ENCODE data around the gene SDK1.

The SDK1 gene

DNA sequence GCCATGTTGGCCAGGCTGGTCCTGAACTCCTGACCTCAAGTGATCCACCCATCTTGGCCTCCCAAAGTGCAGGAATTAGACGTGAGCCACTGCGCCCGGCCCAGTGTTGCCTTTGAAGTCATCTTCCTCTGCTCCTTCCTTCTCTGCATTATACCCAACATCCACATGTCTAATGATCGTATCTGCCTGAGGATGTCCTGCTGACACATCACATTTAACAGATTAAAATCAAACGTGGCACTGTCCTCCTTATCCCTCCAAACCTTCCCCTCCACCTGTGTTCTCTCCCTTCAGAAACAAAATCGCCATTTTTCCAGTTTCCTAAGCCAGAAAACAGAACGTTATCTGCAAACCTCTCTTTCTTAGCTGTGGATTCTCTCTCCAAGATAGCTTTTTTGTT is 8.4 kb upstream of the SDK1 start:
- DNase-seq = no peak

DNA sequence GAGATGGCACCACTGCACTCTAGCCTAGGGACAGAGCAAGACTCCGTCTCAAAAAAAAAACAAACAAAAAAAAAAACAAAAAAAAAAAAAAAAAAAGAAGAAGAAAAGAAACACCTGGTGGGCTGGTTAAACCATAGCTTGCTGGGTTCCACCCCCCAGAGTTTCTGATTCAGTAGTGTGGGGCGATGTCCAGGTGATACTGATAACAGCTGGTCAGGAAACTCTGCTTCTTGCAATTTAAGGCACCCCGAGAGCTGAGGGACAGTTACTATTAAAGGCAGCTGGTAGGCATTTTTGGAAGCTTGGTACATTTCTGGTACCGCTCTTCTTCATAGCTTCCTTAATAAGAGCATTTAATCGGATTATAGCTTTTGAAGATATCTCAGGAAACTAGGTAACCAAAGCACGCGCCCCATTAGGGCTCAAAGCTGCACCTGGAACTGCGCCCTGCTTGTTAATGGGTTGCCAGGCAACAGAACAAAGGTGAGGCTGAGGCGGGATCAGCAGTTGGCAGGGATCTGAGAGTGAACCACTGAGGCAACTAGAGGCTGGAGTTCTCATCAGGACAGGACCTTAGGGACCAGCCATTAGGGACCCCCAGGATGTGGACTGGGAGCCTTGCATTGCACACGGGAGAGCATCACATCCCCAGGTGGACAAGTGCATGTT is 6.5 kb upstream of the SDK1 start:
- no peak for DNase-seq

DNA sequence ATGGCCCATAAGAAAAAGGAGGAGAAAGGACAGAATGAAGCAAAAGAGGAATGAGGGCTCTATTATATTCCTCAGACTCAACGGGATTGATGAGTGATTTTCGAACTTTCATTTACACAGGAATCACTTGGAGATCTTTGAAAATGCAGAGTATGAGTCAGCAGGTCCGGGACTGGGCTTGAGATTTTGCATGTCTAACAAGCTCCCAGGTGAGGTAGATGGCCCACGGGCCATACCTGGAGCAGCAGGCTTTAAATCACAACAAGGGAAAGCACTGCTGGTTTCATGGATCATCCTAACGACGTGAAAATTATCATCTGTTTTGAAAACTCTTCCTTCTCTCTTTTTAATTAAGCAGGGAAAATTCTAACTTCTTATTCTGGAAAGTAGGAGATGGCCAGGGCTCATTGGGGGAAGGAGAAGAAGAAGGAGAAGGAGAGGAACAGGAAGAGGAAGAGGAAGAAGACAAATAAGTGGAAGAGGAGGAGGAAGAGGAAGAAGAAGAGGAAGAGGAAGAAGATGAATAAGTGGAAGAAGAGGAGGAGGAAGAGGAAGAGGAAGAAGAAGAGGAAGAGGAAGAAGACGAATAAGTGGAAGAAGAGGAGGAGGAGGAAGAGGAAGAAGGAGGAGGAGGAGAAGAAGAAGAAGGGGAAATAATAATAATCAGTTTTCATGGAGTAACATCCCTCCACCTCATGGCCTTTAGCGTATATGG is 3.8 kb upstream of the SDK1 start:
- no peak for DNase-seq

DNA sequence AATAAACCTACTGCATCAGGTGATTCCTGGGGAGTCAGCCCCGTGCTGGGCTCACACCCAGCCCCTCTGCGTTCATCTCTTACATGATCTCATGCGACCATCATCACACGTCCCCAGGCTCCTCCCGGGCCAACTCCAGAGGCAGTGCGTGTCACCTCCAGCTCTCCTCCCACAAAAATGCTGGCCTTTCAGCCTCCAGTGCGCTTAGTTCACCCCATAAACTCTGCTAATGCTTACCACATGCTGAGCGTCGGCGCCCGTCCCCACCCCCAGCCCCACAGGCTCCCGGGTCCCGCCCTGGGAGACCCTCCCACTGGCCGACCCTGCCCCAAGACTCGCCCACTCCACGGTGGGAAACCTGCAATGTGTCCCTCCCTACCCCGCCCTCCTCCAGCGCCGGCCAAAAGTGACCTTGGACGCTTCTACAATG is 816 bp upstream of the SDK1 start:
- peak; percentile 59 for DNase-seq

DNA sequence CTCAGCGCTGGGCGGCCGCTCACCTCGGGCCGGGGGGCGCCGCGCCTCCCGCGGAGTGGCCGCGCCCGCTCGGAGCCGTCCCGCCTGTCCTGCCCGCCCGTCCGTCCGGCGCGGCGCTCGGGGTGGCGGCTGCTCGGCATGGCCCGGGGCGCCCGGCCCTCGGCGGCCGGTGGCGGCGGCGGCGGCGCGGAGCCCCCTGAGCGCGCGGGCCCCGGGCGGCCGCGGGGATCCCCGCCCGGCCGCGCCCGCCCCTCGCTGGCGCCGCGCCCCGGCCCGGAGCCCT is 338 bp downstream of the SDK1 start:
- DNase-seq = no peak

DNA sequence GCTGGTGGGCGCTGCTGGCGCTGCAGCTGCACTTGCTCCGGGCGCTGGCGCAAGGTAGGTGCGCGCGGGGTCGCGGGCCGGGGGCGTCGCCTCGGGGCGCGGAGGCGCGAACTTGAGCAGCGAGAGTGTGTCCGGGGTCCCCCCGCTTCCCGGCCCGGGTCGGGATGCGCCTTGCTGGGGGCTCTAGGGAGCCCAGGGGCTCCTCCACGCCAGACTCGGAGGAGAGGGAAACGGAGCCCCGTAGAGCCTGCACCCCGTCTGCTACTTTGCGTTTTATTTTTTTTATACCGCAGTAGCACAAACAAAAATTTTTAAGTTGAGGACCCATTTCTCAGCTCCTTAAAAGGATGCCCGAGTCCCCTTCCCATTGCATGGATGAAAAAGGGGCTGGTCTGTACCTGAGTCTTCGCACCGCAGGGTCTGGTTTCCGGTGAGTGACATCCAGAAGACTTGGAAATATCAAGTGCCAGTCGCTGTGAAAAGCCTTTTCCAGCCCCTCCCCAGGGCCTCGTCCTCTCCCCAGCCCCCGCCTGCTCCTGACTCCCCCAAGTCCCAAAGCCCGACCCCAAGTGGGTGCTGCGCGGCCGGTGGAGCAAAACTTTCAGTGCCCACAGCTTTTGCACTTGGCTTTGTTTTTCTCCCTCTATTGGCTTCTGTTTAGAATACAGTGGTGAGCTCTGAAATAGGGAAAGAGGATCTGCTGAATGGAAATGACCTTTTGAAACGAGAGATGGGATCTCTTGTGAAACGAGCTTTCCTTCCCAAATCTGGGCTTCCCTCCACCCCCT is 973 bp downstream of the SDK1 start:
- peak; percentile 17 for DNase-seq

DNA sequence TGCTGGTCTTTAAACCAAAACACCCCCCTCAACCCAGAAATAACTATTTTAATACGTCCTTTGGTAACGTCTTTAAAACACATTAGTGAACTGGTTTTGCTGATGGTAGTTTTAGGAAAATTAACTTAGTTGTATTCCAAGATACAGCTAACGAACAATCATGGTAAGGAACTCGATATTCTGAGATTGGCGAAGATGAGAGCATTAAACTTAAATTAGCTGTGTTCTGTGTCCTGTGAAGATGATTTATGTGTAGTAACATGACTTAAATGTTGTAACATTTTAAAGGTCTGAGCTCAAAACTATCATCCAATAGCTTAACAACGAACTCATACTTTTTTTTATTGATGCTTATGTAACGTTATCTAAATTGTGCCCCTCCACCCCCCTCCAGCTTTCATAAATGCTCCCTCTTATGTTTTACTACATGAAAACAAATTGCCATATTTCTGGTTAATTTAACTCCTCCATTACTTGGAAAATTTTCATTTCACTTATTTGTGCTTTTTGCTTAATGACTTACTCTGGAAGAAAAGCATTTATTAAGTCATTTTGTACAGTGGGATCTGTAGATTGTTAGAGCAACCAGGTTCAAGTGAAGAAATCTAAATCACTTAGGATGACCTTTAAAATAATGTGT is 1.7 kb downstream of the SDK1 start:
- no peak for DNase-seq

DNA sequence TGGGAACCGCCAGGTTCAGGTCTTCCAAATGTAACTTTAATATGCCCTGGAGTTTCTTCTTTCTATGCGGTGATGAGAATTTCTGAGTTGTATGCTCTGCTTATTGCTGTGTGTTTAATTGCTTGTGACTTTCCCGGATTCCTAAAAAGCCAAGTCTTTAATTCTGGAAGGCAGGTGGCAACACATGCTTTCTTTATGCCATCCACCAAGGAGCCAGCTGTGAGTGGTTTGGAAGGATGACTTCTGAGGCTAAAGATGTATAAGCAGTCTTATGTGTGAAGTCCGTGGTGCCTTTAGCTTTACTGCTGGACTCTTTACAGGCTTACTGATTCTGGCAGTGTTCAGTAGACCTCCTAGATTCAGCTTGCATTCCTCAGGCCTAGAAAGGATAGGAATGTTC is 3.1 kb downstream of the SDK1 start:
- no peak for DNase-seq

DNA sequence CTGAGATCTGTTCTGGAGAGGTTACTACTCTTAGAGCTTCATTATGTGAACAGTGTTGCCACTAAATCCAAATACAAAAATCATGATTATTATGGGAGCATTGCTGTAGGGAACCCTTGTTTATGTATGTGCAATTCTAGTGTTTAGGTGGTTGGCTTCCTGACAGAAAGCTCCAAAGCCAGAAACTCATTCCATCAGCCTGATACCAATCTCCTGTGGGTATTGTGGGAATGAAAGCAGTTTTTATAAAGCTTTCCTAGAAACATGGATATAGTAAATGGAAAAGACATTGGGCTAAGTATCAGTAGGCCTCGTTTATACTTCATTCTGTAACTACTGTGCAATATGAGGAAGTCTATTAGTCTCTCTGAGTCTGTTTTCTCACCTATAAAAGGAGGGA is 6.4 kb downstream of the SDK1 start:
- no peak for DNase-seq

DNA sequence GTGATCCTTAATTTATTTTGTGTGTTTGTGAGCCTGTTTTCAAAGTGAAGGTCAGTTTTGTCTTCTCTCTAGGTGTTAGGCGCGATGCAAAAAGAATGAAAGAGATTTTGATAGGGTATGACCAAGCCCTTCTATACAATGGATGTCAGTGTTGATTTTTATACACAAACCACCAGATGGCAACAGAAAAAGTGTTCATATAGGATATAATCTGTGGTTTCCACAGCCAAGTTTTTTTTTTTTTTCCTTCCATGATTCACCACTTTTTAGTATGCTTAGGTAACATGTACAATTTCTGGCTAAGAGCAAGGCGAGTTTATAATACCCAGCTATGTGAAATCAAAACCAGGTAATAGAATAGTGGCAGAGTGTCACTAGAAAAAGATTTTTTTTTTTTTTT is 8.1 kb downstream of the SDK1 start:
- no peak for DNase-seq

DNA sequence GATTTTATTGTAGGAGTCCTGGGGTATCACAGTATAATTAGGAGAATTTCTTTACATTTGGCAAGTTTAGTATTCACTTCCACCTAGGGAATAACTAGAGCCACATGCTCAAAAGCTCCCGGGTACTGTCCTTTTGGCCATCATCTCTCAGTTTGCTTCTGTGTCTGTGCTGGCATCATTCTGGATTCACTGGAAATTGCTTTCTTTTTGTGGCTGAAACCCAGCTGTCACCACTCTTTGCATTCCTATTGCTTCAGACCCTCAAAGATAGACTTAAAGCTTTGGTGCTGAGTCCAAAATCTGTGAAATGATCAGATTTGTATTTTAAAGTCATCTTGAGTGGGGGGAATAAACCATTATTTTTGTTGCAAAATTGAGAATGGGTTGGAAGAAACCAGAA is 8.9 kb downstream of the SDK1 start:
- no peak for DNase-seq

DNA sequence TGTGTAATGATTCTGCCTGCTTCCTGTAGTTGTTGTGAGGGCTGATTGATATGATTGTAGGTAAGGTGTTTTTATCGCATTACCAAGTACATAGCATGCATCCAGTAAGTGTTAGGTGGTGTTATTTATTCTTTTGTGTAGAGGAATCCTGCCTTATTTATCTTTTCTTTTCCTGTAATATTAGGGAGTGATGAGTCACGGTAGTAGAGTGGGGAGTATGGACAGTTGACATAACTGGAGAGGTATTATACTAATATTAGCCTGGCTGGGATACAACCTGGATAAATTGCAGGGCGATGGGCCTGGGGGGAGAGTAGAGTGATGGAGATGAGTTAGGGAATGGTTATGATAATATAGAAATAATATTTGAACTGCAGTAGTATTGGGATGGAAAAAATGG is 9.8 kb downstream of the SDK1 start:
- no peak for DNase-seq

DNA sequence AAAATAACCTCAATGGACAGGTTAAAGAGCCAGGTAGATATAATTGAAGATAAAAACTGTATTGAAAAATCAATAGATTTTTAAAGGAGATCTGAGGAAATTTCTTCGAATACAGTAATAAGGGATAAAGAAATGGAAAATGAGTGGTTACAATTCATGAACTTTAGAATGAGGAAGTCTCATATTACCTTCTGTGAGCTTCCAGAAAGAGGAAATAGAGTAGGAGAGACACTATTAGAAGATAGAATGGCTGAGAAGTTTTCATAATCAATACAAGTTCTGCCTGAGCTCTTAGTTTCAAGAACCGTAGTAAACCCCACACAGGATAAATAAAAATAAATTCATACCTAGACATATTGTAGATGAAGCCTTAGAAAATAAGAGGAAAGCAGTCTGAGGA is 11.5 kb downstream of the SDK1 start:
- no peak for DNase-seq

DNA sequence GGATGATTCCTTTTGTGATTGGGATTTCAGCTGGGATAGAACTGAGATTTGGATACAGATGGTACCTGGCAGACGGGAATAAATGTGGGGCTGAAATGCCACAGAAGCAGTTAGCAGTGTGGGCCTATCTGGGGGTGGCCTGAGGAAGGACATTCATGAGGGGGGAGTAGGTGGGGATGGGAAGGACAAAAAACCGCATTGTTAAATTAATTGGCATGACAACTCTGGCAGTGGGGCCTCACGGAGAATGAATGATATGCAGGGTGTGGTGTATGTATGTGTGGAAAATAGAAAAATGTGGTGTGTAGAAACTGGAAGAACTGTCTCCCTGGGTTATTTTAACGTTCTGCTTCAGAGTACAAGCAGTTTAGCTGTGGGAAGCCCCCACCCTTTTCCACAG is 17.8 kb downstream of the SDK1 start:
- no peak for DNase-seq

DNA sequence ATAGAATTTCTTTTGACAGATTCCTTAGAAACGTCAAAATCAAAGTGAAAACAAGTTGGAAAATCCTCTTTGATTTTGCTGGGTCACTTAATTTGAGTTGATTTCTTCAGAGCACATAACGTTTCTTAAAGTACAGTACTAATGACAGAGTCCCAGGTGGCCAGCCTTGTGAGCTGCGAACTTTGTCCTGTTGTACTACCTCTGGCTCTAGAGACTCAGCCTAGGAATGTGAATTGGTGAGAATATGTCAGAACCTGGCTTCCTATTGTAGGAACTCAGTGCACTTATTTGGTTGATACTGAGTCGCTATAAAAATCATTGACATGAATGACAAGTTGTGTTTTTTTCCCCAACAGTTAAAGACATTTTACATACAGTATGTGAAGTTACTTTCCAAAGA is 20.2 kb downstream of the SDK1 start:
- no peak for DNase-seq

DNA sequence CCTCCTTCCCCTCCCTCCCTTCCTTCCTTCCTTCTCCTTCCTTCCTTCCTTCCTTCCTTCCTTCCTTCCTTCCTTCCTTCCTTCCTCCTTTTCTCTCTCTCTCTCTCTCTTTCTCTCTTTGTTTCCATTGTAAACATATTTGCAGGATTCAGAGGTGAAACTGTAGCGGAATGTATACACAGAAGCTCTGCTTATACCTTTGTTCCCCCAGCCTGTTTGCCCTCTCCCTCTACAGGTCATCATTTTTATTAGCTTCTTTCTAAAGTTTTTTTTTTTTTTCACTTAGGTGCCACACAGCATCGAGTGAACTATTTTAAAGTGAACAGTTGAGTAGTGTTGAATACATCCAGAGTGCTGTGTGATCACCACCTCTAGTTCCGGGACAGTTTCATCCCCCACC is 20.7 kb downstream of the SDK1 start:
- DNase-seq = no peak

DNA sequence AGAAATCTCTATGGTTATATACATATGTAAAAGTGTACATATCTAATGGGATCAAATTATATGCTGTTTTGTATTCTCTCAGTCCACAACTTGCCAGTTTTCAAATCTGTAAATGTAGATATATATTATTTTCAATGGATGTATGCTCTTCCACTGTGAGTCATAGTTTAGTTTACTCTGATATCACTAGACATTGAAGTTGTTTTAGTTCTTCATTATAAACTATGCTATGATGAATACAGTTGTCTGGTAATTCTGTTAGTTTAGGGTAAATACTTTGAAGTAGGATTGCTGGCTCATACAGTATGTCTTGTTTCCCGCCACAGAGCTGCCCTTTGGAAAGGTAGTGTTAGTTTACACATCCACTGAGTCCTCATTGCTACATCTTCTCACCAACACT is 25.2 kb downstream of the SDK1 start:
- no peak for DNase-seq

DNA sequence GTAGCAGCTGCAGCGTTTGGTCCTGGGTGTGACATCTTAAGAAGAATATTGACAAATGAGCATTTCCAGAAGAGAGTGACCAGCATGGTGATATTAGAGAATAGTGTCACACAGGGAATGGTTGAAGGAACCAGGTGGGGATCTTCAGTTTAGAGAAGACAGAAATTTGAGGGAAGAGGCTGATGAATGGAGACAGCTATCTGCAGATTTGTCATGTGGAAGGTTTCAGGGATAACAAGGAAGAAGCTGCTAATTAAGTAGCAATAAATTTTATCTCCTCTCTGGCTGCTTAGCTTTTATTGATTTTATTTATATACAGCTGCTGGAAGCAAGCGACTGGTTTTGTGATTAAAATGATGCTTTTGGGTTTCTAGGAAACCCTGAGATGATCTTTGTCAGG is 26.0 kb downstream of the SDK1 start:
- DNase-seq = no peak

DNA sequence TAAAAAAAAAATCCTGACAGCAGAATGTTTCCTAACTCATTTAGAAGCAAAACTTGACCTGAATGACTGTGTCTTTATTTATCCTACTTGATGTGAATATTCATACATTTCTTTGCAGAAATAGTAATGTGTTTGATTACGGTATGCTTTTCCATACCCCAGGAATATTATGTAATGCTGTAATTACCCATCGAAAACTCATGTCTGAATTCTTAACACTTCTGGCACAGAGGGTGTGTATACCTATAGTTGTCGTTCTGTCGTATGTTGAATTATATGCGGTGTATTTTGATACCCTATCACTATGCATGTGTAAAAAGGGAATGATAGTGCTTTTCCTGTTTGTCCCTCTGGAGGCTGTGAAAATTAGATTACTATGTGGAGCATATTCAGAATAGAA is 26.6 kb downstream of the SDK1 start:
- DNase-seq = no peak

DNA sequence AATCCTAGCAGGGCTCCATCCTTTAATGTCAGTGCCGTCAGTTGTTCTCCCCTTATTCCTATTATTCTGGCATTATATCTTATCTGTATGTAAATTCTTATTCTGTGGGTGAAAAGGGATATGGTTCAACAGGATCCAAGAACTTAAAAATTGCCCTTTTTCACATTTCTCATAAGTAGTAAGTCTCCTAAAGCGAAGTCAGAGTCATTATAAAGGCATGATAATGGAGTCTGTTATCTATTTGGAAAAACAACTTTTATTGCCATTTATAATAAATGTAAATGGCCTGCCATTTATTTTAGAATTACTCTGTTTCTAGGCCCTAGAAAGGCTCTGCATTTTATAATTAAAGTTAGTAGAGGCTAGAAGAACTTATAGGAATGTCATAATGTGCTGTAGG is 31.3 kb downstream of the SDK1 start:
- DNase-seq = no peak

DNA sequence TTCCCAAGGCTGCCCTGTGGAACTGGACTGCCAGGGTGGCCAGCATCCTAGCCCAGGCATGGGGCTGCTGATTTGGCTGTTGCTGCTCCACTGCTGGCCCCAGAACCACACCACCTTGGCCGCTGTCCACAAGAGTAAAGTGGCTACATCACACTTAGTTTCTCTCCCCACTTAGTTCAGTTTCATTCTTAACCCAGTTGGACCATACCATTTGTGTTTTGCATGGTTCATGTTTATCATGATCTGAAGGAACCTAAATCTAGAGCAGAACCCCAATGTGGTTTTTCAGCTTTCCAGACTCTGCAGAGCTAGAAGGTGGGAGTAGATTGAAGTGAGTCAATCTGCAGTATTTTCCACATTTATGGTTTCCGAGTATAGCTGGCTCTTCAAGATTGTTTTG is 32.8 kb downstream of the SDK1 start:
- no peak for DNase-seq

DNA sequence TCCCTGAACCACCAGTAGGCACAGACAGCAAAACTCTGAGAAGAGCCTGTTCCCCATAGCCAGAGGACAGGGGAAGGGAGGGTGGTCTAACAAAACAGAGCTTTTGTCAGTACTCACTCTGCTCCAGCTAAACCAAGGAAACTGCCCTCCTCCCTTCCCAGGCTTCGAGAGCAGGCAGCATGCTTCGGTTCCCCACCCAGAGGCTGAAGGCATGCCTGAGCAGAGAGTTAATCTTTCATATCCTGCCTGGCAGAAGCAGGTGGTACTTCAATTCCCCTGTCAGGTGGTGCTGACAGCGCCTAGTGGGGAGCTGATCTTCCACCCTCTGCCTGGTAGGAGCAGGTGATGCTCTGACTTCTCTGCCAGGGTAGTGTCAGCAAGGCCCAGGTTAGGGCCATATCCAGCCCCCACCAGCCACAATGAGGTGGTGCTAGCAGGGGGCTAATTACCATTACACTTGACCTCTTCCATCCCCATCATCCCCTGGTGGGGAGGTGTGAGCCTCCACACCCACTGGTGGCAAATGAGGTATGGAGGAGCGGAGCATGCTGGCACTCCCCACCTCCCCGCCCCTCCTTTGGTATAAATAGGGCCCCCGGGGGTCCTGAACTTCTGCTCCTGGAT is 35.1 kb downstream of the SDK1 start:
- no peak for DNase-seq

DNA sequence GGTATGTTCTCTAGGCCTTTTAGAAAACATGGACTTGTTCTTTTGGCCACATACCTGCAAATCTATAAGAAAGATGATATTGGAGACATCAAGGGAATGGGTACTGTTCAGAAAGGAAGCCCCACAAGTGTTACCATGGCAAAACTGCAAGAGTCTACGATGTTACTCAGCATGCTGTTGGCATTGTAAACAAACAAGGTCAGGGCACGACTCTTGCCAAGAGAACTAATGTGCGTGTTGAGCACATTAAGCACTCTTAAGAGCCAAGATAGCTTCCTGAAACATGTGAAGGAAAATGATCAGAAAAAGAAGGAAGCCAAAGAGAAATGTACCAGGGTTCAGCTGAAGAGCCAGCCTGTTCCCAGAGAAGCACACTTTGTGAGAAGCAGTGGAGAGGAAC is 37.1 kb downstream of the SDK1 start:
- no peak for DNase-seq

Measured in T1000 (cell line).